KOPT-K1 (cell line): Measurements from ENCODE around the gene ARHGEF37.
"Not testable (repeated sequence)": the region's sequence is repeated elsewhere in the genome, so short reads cannot be mapped to it uniquely, and the experiment has no call there.

ENCODE experiments used
- H3K27ac ChIP-seq: fragments of 200-600 bp; sonication (generic); 2 replicates; pipeline ENCODE4 v1.5.1; 2016; ENCODE audit warnings: antibody characterized with exemption, mild to moderate bottlenecking, low read depth, low read length; ENCODE audit not compliant: poor library complexity, severe bottlenecking
- H3K36me3 ChIP-seq: fragments of 200-600 bp; sonication (generic); 2 replicates; pipeline ENCODE4 v1.5.1; 2017; ENCODE audit warnings: antibody characterized with exemption, mild to moderate bottlenecking, low read length, moderate library complexity; ENCODE audit not compliant: insufficient read depth
- H3K9me3 ChIP-seq: fragments of 200-600 bp; sonication (generic); 2 replicates; pipeline ENCODE4 v1.5.1; 2017; ENCODE audit warnings: antibody characterized with exemption, low read length, mild to moderate bottlenecking; ENCODE audit not compliant: insufficient read depth, poor library complexity, severe bottlenecking

The ARHGEF37 gene

DNA sequence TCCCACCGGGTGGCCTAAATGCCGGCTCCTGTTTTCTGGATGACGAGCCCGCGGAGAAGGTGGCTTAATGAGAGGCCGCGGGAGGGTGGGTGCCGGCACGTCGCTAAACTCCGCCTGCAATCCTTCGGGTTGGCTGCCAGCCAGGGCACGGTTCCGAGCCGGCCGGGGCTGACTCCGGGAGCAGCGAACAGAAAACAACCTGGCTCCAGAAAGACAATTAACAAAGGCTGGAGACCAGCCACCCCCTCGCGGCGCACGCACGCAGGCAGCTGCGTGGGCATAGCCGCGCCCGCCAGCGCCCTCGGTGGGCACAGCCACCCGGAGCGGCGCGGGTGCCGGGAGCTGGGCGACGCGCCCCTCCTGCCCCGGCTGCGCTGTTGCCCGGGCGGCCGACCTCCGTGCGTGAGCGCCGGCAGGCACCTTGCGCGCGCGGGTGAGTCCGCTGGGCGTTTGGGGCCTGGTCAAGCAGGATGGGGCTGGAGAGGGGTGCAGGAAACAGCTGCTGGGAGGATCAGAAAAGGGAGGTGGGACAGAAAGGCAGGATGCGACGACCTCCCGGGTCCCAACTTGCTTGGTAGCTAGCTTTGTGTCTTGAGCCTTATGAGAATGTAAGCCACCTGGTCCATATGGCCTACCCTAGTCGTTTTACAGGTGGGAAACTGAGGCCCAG is at the start of gene ARHGEF37:
Gene ARHGEF37, plus strand, starts transcription at position 307 of the 670 bp plus-strand sequence. CDS start 16,272 bp downstream, outside the sequence.
- Histone ChIP-seq H3K9me3 (no peaks in the 10 kb centered on the region), H3K36me3 (no peaks in the 10 kb centered on the region), H3K27ac (no peak within 1 kb of the TSS)

DNA sequence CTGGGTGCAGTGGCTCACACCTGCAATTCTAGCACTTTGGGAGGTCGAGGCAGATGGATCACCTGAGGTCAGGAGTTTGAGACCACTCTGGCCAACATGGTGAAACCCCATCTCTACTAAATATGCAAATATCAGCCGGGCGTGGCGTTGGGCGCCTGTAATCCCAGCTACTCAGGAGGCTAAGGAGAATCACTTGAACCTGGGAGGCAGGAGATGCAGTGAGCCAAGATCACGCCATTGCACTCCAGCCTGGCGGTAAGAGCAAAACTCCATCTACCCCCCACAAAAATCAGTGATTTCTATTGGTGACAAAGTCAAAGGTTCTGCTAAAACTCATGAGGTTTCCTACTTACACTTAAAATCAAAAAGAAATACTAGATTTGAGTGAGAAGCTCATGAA is 48.9 kb upstream of the ARHGEF37 start:
- H3K27ac ChIP-seq = no peak overlapping the region
- H3K36me3 ChIP-seq = peaks cover 93% of the 10 kb centered on the region
- no peaks in the 10 kb centered on the region for H3K9me3 ChIP-seq

GRCh38 chr5:149535787-149536186 is 45.5 kb upstream of the ARHGEF37 start:
- not testable (repeated sequence) for H3K27ac ChIP-seq, H3K9me3 ChIP-seq
- H3K36me3 ChIP-seq = peaks cover 94% of the 10 kb centered on the region

GRCh38 chr5:149537374-149537975 is 43.8 kb upstream of the ARHGEF37 start:
- no peaks in the 10 kb centered on the region for H3K9me3 ChIP-seq
- H3K27ac ChIP-seq = no peak overlapping the region
- peaks cover 94% of the 10 kb centered on the region for H3K36me3 ChIP-seq

DNA sequence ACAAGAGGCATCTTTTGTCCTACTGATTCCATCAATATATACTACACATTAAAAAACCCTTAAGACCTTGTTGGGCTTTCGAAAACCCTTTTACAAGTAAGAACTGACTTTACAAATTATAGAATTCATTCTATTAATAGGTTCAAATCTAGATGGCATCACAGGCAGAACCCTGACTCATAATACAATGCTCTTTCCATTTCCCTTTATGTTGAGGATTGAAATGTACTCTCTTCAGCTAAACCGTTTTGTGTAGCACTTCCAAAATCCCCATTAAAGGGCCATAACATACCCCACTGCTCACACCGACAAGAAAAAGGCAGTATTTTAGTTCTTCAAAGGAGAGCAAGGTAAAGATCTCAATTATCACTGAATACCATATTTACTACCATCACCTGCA is 41.2 kb upstream of the ARHGEF37 start:
- H3K9me3 ChIP-seq = no peaks in the 10 kb centered on the region
- H3K36me3 ChIP-seq = peaks cover 95% of the 10 kb centered on the region
- no peak overlapping the region for H3K27ac ChIP-seq

GRCh38 chr5:149541893-149542292 is 39.4 kb upstream of the ARHGEF37 start:
- H3K9me3 ChIP-seq = no peaks in the 10 kb centered on the region
- H3K36me3 ChIP-seq = peaks cover 95% of the 10 kb centered on the region
- no peak overlapping the region for H3K27ac ChIP-seq

DNA sequence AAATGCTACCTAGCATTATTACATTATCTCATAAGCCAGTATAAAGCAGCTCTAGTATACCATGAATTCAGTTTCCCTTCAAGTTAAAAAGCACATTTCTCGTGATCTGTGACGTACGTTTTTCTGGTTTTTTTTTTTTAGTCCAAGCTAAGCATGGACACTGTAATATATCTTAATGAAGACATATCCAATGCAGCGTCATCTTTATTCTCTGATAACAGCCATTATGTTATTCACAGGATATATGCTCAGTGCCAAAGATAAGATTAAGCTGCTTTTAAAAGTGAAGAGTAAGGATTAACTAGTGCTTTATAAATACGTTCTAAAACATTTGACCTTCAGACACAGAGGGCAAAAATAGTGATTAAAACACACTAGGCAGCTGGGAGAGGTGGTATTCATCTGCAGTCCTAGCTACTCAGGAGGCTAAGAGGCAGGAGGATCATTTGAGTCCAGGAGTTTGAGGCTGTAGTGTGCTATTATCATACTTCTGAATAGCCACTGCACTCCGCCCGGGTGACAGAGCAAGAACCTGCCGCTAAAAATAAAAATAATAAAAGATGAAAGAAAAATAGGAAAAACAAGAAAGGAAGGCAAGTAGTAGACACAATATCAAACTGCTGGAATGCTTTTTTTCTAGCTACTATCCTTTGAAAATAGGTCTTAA is 37.8 kb upstream of the ARHGEF37 start:
- Histone ChIP-seq H3K36me3 (peaks cover 95% of the 10 kb centered on the region), H3K27ac (no peak overlapping the region), H3K9me3 (no peaks in the 10 kb centered on the region)

GRCh38 chr5:149544028-149544420 is 37.3 kb upstream of the ARHGEF37 start:
- no peaks in the 10 kb centered on the region for H3K9me3 ChIP-seq
- peaks cover 97% of the 10 kb centered on the region for H3K36me3 ChIP-seq
- no peak overlapping the region for H3K27ac ChIP-seq

DNA sequence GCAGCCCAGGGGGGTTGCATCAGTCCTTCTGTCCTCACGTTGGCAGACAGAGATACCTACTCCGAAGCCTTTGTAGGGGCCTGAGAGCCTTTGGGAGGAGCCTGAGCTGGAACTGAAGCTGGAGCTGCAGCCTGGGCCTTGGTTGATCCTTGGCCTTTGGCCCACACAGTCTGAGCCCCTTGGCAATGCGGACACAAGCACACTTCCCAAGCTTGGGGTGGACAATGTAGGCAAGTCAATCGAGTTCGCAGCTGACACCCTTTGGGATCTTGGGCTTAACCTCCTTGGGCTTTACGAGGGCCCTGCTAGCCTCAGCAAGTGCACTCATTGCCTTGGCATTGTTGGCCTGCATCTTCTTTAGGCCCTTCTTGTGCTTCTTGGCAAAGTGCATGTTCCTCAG is 36.0 kb upstream of the ARHGEF37 start:
- H3K36me3 ChIP-seq = peaks cover 87% of the 10 kb centered on the region
- H3K27ac ChIP-seq = no peak overlapping the region
- H3K9me3 ChIP-seq = no peaks in the 10 kb centered on the region

DNA sequence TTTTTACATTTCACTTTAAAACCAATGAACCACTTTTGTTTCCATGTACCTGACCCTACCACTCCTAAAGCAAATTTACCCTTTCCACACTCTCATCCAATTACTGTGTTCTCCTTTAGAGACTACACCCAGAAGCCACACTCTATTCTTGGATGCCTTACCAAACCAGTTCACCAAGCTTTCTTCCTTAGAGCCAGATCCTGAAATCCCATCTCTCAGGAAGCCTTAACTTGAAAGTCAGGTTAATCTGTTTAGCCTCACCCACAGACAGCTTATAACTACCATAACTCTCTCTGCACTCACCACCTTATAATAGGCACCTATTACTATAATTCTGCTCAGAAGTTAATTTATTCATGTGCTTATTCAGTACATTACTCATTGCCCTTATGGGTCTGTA is 34.3 kb upstream of the ARHGEF37 start:
- peaks cover 71% of the 10 kb centered on the region for H3K36me3 ChIP-seq
- H3K9me3 ChIP-seq = no peaks in the 10 kb centered on the region
- no peak overlapping the region for H3K27ac ChIP-seq

- peaks cover 47% of the 10 kb centered on the region for H3K36me3 ChIP-seq
- no peaks in the 10 kb centered on the region for H3K9me3 ChIP-seq
- peak overlapping the region; percentile 96 for H3K27ac ChIP-seq
Measured at GRCh38 chr5:149549461-149550267, 31.6 kb upstream of the ARHGEF37 start.

- Histone ChIP-seq H3K27ac (peak overlapping the region; percentile 96), H3K36me3 (peaks cover 41% of the 10 kb centered on the region), H3K9me3 (no peaks in the 10 kb centered on the region)
Measured at GRCh38 chr5:149550268-149550583, 31.1 kb upstream of the ARHGEF37 start.

- Histone ChIP-seq H3K27ac (peak overlapping the region; percentile 96), H3K36me3 (peaks cover 36% of the 10 kb centered on the region), H3K9me3 (no peaks in the 10 kb centered on the region)
Measured at GRCh38 chr5:149550594-149551226, 30.6 kb upstream of the ARHGEF37 start.

GRCh38 chr5:149551227-149552037 is 29.9 kb upstream of the ARHGEF37 start, which contains the start of gene CSNK1A1:
Gene CSNK1A1 (minus strand): TSS chr5:149551439. CDS start chr5:149550964, 475 bp downstream.
- H3K36me3 ChIP-seq = peaks cover 29% of the 10 kb centered on the region
- no peaks in the 10 kb centered on the region for H3K9me3 ChIP-seq
- peak within 1 kb of the TSS; percentile 96 for H3K27ac ChIP-seq
